Occipital lobe (tissue), 3 donors: ENCODE measurements around the gene NDUFAF3. TPM values are rescaled to one million over a fixed set of nuclear protein-coding genes. Genes with fewer than 3 reads are reported as not detected.

Experiments
- DNase-seq: peaks from one replicate; lab custom pipeline; 2025; lab: John Stamatoyannopoulos, UW
- small RNA-seq: library from RNA; depleted of rRNA; stranded (forward); fragments of <200 nt; gene quantifications from one replicate; pipeline ENCODE3, GENCODE V24; 2014
- total RNA-seq: library from RNA; depleted of rRNA; stranded (reverse); fragments of >200 nt; gene quantifications from one replicate; pipeline ENCODE4 v1.2.3, GENCODE V29; 2014

The NDUFAF3 gene
- total RNA-seq, 1 donor from 2014 or later = 33.4 TPM

- DNase-seq = no peak
Measured at GRCh38 chr3:49053543-49053942, 31.6 kb downstream of the NDUFAF3 start.

GRCh38 chr3:49054344-49054862 lies 32.5 kb downstream of the NDUFAF3 start:
- no peak for DNase-seq

- DNase-seq = no peak
Measured at GRCh38 chr3:49057268-49057667, 35.3 kb downstream of the NDUFAF3 start.

- DNase-seq = no peak
Measured at GRCh38 chr3:49058011-49058410, 36.1 kb downstream of the NDUFAF3 start.

Small RNA genes within 50 kb of the gene (small RNA-seq; reads per million reads assigned to genes)
- gene MIR191 (3,949 reads per million, percentile 100 among the genes with 10 or more reads in this experiment), gene MIR425 (48.1 reads per million, percentile 95 among the genes with 10 or more reads in this experiment)

Other genes starting within 250 kb of the NDUFAF3 start
- 29.2 TPM for gene PRKAR2A, start 174.2 kb upstream of the NDUFAF3 start, total RNA-seq
- gene SLC25A20, start 123.2 kb upstream of the NDUFAF3 start, total RNA-seq = 10.3 TPM
- 82.0 TPM for gene ARIH2, start 103.3 kb upstream of the NDUFAF3 start, total RNA-seq
- 53.0 TPM for gene P4HTM, start 31.9 kb upstream of the NDUFAF3 start, total RNA-seq
- 85.6 TPM for gene WDR6, start 14.7 kb upstream of the NDUFAF3 start, total RNA-seq
- gene DALRD3, start 3.5 kb upstream of the NDUFAF3 start, total RNA-seq = 47.4 TPM
- gene IMPDH2, start 7.3 kb downstream of the NDUFAF3 start, total RNA-seq = 190 TPM
- 113 TPM for gene QRICH1, start 72.0 kb downstream of the NDUFAF3 start, total RNA-seq
- 197 TPM for gene QARS1, start 82.6 kb downstream of the NDUFAF3 start, total RNA-seq
- gene USP19, start 98.7 kb downstream of the NDUFAF3 start, total RNA-seq = 49.0 TPM
- gene LAMB2, start 110.9 kb downstream of the NDUFAF3 start, total RNA-seq = 47.6 TPM
- gene CCDC71, start 144.2 kb downstream of the NDUFAF3 start, total RNA-seq = 18.6 TPM
- gene KLHDC8B, start 149.5 kb downstream of the NDUFAF3 start, total RNA-seq = 11.7 TPM